HG02763 (cell line): ENCODE measurements around the gene SF1.

Experiments
- ATAC-seq: cut with Tn5 transposase; IDR thresholded peaks from one replicate; pipeline ENCODE4 v1.9.1; 2021; ENCODE audit warnings: mild to moderate bottlenecking, moderate library complexity; ENCODE audit not compliant: unreplicated experiment

Gene SF1

GRCh38 chr11:64801561-64802369 is 23.4 kb upstream of the SF1 start:
- ATAC-seq, result no peak

- ATAC-seq, result no peak
These were observed 22.8 kb upstream of the SF1 start for GRCh38 chr11:64801158-64801464.

- no peak for ATAC-seq
These were observed 22.2 kb upstream of the SF1 start for GRCh38 chr11:64800303-64801157.

GRCh38 chr11:64799623-64800302 is 21.4 kb upstream of the SF1 start:
- no peak for ATAC-seq

GRCh38 chr11:64799256-64799622 is 20.9 kb upstream of the SF1 start:
- ATAC-seq, result no peak

- no peak for ATAC-seq
These were observed 18.6 kb upstream of the SF1 start for GRCh38 chr11:64796757-64797541.

- ATAC-seq, result no peak
These were observed 17.9 kb upstream of the SF1 start for GRCh38 chr11:64796047-64796756.

- no peak for ATAC-seq
These were observed 16.2 kb upstream of the SF1 start for GRCh38 chr11:64794526-64794925.

- ATAC-seq, result no peak
These were observed 15.2 kb upstream of the SF1 start for GRCh38 chr11:64793271-64794160.

GRCh38 chr11:64792482-64792881 is 14.1 kb upstream of the SF1 start:
- ATAC-seq, result no peak

GRCh38 chr11:64791781-64792291 is 13.5 kb upstream of the SF1 start:
- no peak for ATAC-seq

GRCh38 chr11:64790205-64791095 is 12.1 kb upstream of the SF1 start:
- ATAC-seq, result no peak

- no peak for ATAC-seq
These were observed 11.2 kb upstream of the SF1 start for GRCh38 chr11:64789331-64790204.

GRCh38 chr11:64788321-64789215 is 10.2 kb upstream of the SF1 start:
- ATAC-seq, result no peak

- ATAC-seq, result no peak
These were observed 9.4 kb upstream of the SF1 start for GRCh38 chr11:64787526-64788320.
